Activated CD4-positive, alpha-beta T cell treated with anti-CD3 and anti-CD28 coated beads, Interleukin-2, amount 50 U/mL, for 16 hours (primary cell): ENCODE results near the gene ADNP2.

Source experiments
- DNase-seq: peaks from one replicate; pipeline ENCODE4 v3.0.0-alpha.2; 2020

ADNP2 gene

GRCh38 chr18:80173060-80173459 lies 64.0 kb downstream of the ADNP2 start:
- DNase-seq: no peak

GRCh38 chr18:80175451-80176204 lies 66.6 kb downstream of the ADNP2 start:
- peak; percentile 19 for DNase-seq

- no peak for DNase-seq
Observed at GRCh38 chr18:80176334-80177073, 67.4 kb downstream of the ADNP2 start.

- no peak for DNase-seq
Observed at GRCh38 chr18:80177128-80177527, 68.1 kb downstream of the ADNP2 start.

GRCh38 chr18:80178935-80179818 lies 70.1 kb downstream of the ADNP2 start:
- DNase-seq: no peak

- no peak for DNase-seq
Observed at GRCh38 chr18:80179857-80180558, 70.9 kb downstream of the ADNP2 start.

GRCh38 chr18:80180778-80181564 lies 71.9 kb downstream of the ADNP2 start:
- DNase-seq: no peak

- DNase-seq: no peak
Observed at GRCh38 chr18:80181642-80182461, 72.8 kb downstream of the ADNP2 start.

GRCh38 chr18:80182855-80183254 lies 73.8 kb downstream of the ADNP2 start:
- DNase-seq: no peak

- no peak for DNase-seq
Observed at GRCh38 chr18:80183273-80184050, 74.4 kb downstream of the ADNP2 start.

- DNase-seq: no peak
Observed at GRCh38 chr18:80184243-80184772, 75.2 kb downstream of the ADNP2 start.

GRCh38 chr18:80185545-80185944 lies 76.5 kb downstream of the ADNP2 start:
- DNase-seq: no peak

- DNase-seq: no peak
Observed at GRCh38 chr18:80187956-80188642, 79.0 kb downstream of the ADNP2 start.

GRCh38 chr18:80188643-80189530 lies 79.8 kb downstream of the ADNP2 start:
- no peak for DNase-seq

- DNase-seq: no peak
Observed at GRCh38 chr18:80189531-80189865, 80.4 kb downstream of the ADNP2 start.
